Measurements from ENCODE around the gene BCR. TPM values are rescaled to one million over a fixed set of nuclear protein-coding genes. Genes with fewer than 3 reads are reported as not detected.
A peak's percentile ranks its signal among the peaks of the same experiment; 100 is the strongest.

BCR gene
- total RNA-seq, 3 donors from 2014 or later, result 25.3 to 44.6 (median 35.1) TPM

DNA sequence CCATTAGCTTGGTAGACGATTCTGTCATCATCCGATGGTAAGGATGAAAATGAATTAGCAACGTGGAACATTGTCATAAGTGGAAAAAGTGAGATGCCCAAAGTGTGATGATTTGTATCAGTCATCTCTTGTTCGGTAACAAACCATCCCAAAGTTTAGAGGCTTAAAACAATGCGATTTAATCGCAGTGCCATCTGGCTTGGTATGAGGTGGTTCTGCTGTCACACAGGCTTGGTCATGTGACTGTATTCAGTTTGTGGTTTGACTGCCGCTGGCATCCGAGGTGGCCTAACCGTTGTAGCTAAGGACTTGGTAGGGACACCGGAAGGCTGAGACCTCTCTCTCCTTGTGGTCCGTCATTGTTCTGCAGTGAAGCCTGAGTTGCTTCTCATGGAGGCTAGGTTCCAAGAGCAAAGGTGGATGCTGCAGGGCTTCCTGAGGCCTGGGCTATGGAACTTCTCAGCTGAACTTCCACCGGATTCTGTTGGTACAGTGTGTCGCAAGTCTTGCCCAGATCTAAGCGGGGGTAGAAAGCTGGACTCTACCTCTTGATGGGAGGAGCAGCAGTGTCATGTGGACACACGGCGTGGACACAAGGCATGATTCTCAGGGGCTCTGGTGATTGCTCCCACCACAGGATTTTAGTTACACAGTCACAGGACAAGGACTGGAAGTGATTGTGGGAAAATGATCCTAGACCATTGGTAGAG, 36.3 kb downstream of the BCR start:
- Histone ChIP-seq H3K36me3 (no peaks in the 10 kb centered on the region), H3K4me1 (peaks cover 11 to 14% of the 10 kb centered on the region in 2 donors), H3K27ac (peak overlapping the region; percentile 29 to 72), H3K9me3 (no peaks in the 10 kb centered on the region), H3K4me3 (no peak overlapping the region), H3K27me3 (no peaks in the 10 kb centered on the region)
- TF ChIP-seq POLR2A (IDR thresholded peaks at IDR 0.05), result no peak
- TF ChIP-seq POLR2AphosphoS5 (IDR thresholded peaks at IDR 0.05), result no peak
- TF ChIP-seq, protein P1, sequence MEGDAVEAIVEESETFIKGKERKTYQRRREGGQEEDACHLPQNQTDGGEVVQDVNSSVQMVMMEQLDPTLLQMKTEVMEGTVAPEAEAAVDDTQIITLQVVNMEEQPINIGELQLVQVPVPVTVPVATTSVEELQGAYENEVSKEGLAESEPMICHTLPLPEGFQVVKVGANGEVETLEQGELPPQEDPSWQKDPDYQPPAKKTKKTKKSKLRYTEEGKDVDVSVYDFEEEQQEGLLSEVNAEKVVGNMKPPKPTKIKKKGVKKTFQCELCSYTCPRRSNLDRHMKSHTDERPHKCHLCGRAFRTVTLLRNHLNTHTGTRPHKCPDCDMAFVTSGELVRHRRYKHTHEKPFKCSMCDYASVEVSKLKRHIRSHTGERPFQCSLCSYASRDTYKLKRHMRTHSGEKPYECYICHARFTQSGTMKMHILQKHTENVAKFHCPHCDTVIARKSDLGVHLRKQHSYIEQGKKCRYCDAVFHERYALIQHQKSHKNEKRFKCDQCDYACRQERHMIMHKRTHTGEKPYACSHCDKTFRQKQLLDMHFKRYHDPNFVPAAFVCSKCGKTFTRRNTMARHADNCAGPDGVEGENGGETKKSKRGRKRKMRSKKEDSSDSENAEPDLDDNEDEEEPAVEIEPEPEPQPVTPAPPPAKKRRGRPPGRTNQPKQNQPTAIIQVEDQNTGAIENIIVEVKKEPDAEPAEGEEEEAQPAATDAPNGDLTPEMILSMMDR (IDR thresholded peaks at IDR 0.05), result no peak
- intact Hi-C loops (cut with DNase I; ENCODE audit: low total_unique reads), result no loop called here
- no peak for DNase-seq (ENCODE audit: low spot score in 2 of 2)

DNA sequence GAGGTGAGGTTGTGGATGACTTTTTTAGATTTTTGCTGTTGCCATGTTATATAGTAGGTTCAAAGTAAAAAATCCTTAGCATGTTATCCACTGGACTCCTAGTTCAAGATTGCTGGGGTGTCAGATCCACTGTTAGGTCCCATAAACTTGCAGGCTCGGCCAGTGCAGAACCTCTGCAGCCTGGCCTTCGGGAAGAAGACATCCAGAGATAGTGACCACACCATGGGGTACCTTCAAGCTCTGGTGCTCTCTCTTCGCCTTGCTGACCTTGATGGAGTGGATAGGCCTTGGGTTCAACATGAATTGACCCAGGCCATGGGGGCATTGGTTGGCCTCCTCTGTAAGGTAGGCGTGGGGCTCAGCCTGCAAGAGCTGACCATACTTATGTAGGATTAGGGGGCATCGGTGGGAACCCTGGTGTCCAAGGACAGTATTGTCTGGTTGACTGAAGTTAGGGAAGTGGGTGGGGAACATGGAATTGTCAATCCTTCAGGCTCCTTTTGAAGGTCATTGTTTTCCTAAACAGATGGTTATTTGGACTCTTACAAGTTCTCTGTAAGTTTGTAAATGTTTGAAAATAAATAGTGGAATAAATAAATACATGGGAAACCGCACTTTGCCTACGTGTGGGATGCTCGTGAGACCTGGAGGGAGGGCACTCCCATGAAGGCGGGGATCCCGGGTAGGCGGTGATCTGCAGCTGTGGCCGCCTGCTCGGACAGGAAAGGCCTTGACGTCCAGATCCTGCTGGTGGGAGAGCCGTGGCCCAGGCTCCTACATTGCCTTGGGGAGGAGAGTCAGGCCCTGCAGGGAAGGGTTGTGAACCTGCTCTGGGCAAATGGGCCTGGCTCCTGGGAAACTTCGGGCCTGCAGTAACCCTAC, 37.1 kb downstream of the BCR start:
- intact Hi-C loops (cut with DNase I; ENCODE audit: low total_unique reads), result no loop called here
- Histone ChIP-seq H3K36me3 (no peaks in the 10 kb centered on the region), H3K9me3 (no peaks in the 10 kb centered on the region), H3K27ac (peak overlapping the region; percentile 29 to 78), H3K27me3 (no peaks in the 10 kb centered on the region), H3K4me1 (peaks cover 11 to 14% of the 10 kb centered on the region in 2 donors), H3K4me3 (no peak overlapping the region)
- no peak for DNase-seq (ENCODE audit: low spot score in 2 of 2)
- TF ChIP-seq, protein P1 (IDR thresholded peaks at IDR 0.05), result no peak
- TF ChIP-seq POLR2AphosphoS5 (IDR thresholded peaks at IDR 0.05) (no peak), POLR2A (IDR thresholded peaks at IDR 0.05) (no peak)

DNA sequence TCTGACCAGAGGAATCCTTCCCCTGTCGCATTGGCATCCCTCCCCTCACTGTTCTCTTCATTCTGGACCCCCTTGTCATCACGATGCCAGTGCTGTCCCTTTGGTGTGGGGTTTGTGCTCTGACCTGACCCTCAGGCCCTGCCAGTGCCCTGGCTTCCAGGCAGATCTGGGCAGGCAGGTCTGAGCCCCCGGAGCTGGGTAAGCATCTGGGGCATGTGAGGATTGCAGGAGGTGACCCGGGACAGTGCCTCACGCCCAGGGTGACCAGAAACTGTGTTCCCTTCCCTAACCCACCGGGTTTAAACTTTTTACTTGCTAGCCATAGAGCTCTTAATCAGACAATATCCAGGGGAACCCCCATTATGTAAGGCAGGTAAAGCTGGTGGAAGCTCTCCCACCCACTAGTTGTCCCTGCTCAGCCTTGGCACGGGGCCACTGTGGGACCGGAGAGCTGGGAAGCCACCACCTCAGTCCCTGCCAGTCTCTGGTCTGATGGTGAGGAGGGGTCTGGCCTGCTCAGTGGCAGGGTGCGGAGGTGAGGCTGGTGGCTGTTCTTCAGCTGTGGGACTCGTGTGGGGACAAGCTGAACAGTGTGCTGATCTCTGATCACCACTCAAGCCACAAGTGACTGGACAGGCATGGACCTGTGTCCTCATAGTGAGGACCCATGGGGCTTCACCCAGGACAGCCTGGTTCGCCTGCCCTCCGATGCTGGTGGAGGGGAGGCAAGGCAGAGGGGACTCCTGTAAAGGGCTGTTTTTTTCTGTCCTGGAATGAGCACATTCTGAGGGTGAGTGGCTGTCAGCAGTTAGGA, 38.0 kb downstream of the BCR start:
- no peak for DNase-seq (ENCODE audit: low spot score in 2 of 2)
- Histone ChIP-seq H3K9me3 (no peaks in the 10 kb centered on the region), H3K27me3 (no peaks in the 10 kb centered on the region), H3K27ac (peak overlapping the region; percentile 40 to 78), H3K36me3 (no peaks in the 10 kb centered on the region), H3K4me1 (peaks cover 11 to 14% of the 10 kb centered on the region in 2 donors), H3K4me3 (no peak overlapping the region)
- TF ChIP-seq POLR2AphosphoS5 (IDR thresholded peaks at IDR 0.05) (no peak), POLR2A (IDR thresholded peaks at IDR 0.05) (no peak)
- TF ChIP-seq, protein P1 (IDR thresholded peaks at IDR 0.05), result no peak
- intact Hi-C loops (cut with DNase I; ENCODE audit: low total_unique reads), result no loop called here

DNA sequence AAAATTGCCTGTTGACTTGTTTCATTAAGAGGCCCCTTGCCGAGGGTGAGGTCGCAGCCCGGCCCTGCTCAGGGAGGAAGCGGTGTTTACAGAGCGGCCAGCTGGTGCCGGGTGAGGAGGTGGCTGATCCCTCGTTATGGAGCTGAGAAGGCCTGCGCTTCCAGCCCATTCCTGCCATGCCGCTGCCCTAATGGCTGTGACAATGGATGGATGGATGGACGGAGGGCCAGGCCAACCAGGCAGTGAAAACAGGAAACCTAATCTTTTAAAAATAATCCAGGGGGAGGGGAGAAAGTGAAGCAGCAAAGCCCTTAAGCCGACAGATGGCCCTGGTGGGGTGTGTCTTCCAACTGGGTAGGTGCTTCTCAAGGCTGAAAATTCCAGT, 38.5 kb downstream of the BCR start:
- DNase-seq (ENCODE audit: low spot score in 2 of 2), result no peak
- intact Hi-C loops (cut with DNase I; ENCODE audit: low total_unique reads), result no loop called here
- Histone ChIP-seq H3K4me3 (no peak overlapping the region), H3K9me3 (no peaks in the 10 kb centered on the region), H3K4me1 (peaks cover 11 to 14% of the 10 kb centered on the region in 2 donors), H3K36me3 (no peaks in the 10 kb centered on the region), H3K27ac (peak overlapping the region; percentile 40 to 78), H3K27me3 (no peaks in the 10 kb centered on the region)
- TF ChIP-seq, protein P1 (IDR thresholded peaks at IDR 0.05), result no peak
- TF ChIP-seq POLR2A (IDR thresholded peaks at IDR 0.05) (no peak), POLR2AphosphoS5 (IDR thresholded peaks at IDR 0.05) (no peak)
